GM19438 (cell line): ENCODE data around the gene NDUFAB1.
A peak's percentile ranks its signal among the peaks of the same experiment; 100 is the strongest.
"Not testable (repeated sequence)": the region's sequence is repeated elsewhere in the genome, so short reads cannot be mapped to it uniquely, and the experiment has no call there.

Experiments
- ATAC-seq: cut with Tn5 transposase; IDR thresholded peaks from one replicate; pipeline ENCODE4 v1.9.1; 2021; ENCODE audit warnings: low read depth; ENCODE audit not compliant: unreplicated experiment

Gene NDUFAB1

DNA sequence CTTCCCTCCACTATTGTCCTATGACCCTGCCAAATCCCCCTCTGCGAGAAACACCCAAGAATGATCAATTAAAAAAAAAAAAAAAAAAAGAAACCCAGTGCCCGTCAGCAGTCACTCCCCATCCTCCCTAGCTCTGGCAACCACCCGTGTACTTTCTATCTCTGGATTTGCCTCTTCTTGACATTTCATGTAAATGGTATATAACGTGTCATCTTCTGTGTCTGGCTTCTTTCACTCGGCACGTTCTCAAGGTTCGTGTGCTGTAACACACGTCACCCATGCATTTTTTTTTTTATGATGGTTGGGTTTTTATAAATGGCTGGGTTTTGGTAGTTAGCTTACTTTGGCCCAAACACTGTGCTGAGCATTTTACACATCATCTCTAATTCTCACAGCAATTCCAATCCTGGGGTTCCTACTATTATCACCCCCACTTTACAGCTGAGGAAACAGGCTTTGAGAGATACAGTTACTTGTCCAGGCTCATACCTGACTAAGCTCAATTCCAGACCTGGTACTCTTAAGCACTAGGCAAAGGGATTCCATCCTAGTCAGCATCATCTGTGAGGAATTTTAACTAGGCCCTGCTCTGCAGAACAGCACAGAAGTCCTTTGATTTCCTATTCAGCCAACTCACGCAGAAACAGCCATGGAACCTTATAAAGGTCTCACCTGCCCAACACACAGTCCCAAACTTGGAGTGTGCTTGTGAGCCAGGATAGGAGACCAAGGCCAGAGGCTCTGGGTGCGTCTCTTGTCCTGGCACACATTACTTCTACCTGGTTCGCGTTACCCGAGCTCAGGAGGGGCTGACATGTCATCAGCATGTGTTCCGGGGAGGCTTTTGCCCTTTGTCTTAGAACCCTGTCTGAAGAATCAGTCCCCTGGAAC lies 11.7 kb downstream of the NDUFAB1 start:
- no peak for ATAC-seq

DNA sequence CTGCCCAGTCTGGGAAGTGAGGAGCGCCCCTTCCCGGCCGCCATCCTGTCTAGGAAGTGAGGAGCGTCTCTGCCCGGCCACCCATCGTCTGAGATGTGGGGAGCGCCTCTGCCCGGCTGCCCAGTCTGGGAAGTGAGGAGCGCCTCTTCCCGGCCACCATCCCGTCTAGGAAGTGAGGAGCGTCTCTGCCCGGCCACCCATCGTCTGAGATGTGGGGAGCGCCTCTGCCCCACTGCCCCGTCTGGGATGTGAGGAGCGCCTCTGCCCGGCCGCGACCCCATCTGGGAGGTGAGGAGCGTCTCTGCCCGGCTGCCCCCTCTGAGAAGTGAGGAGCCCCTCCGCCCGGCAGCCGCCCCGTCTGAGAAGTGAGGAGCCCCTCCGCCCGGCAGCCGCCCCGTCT lies 12.8 kb downstream of the NDUFAB1 start:
- not testable (repeated sequence) for ATAC-seq

DNA sequence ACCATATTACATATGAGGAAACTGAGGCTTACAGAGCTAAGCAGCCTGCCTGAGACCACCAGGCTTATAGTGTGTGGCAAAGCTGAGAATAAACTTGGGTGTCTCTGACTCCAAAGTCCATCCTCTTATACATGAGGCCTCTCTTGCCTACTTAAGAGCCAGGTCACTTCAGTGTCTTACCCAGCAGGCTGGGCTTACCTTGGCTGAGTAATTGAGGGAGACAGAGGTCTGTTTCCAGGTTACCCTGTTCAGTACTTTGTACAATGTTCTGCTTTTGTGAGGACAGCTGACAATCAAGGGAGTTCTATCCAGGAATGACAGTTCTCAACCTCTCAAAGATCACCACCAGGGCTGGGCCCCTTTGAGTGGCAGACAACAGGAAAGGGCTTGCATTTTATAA lies 14.4 kb downstream of the NDUFAB1 start:
- ATAC-seq: no peak

DNA sequence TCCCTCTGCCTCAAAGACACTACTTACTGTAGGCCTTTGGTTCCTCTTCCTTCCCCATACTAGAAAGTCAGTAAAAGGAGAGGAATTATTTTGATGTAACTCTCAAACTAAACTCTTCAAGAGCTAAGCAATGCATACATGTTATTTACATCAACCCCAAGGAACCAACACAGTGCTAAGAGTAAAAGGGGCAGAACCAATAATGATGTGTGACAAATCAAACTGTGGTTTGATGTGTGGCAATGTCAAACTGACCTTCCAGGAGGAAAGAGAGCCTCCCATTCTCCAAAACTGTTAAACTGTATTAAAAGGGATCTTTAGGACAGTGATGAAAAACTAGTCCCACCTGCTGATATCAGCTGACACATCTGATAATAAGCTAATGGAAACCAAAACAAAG lies 15.7 kb downstream of the NDUFAB1 start:
- ATAC-seq: no peak

DNA sequence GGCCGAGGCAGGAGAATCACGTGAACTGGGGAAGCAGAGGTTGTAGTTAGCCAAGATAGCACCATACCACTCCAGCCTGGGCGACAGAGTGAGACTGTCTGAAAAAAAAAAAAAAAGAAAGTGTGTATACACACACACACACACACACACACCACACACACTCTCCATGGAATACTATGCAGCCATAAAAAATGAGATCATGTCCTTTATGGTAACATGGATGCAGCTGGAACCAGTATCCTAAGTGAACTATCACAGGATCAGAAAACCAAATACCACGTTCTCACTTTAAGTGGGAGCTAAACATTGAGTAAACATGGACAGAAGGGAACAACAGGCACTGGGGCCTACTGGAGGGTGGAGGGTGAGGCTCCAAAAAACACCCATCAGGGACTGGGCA lies 16.7 kb downstream of the NDUFAB1 start:
- ATAC-seq: no peak

DNA sequence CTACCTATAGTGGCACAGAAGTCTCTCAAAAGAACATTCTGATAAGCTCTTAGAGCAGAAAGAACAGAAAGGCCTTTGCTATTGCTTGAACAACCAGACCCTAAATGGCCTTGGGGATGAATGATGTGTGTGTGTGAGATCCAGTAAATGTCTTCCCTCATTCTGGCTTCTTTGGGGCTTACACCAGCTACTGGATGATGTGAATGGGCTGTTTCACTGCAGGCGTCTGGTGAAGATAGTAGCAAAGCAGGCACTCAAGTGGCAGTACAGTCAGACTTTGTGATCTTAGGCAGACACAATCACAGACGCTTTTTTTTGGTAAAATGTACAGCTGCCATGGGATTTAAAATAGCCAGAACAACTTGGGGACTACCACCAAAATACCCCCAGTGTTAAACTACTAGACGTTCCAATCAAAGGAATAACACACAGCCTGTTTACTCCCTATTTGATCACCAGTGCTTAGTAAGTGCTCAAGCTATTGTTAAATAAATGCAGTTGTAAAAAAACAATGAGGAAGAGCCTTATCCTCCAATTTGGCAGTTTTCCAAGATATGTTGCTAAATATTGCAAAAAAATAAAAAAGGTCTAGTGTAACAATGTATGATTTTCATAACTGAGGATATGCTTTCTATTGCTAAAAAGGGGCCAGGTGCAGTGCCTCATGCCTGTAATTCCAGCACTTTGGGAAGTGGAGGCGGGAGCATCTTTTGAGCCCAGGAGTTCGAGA lies 17.9 kb downstream of the NDUFAB1 start:
- ATAC-seq: no peak

DNA sequence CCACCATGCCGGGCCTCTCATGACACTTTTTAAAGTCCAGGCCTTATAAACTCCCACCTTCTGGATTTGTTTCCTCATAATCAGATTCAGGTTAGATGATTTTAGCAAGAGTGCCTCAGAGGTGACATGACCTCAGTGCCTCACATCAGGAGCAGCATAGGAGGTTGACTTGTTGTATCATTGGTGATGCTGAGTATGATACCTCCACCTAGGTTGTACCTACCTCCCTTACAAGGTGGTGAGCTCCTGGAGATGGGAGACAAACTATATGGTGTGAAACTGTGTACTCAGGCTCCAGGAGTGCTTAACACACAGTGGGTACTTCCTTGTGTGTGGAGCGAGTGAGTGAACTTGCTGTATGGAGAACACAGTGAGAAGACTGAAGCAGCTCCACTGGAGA lies 18.6 kb downstream of the NDUFAB1 start:
- ATAC-seq: no peak

DNA sequence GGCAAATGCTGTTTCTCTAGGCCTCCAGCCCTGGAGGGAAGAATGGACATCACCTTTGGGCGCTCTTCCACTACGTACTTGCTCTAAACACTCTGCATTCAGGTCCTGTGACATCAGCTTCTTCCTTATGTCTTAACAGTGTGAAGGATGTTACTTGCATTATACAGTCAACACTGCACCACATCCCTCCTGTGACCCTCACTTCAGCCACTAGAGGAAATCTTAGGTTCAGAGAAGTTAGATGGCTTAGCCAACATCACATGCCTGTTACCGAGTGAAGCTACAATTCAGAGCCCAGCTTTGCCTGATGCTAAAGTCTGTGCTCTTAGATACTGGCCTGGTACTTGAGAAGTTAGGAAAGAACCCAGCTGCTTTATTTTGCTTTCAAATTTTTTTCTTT lies 20.3 kb downstream of the NDUFAB1 start:
- no peak for ATAC-seq

DNA sequence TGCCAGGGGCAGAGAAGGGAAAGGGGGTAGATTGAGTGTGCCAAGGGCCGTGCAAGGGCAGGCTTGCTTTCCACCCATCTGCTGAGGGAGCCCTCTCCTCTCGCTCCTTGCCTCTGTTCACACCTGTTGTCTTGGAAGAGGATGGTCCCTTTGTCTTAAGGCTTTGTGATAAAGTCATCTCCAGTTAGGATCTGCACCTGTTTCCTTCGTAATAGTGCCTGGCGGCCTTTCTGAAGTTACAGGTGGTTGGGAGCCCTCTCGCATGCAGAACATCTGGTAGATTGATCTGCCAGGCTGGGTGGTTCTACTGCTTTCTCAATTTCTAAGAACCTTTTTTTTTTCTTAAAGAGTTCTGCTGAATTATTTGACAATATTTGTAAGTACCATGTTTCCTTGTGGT lies 22.3 kb downstream of the NDUFAB1 start:
- ATAC-seq: no peak

DNA sequence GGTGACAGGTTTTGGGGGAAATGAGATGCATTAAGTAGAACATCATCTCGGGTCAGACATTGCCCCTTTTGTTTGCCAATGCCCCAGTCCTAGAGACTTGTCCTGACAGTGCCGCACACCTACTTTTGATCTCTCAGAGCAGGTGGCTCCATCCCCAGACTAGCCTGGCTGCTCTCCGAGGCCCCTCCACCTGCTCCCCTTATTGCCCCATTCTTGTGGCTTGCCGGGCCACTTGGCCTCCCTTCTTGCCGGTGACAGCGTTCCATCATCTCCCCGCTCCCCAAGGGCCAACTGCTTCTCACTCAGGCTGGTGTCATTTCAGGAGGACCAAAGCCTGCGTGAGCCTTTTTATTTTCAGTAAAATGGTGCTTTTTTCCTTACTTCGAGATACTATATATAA lies 23.7 kb downstream of the NDUFAB1 start:
- ATAC-seq: no peak

DNA sequence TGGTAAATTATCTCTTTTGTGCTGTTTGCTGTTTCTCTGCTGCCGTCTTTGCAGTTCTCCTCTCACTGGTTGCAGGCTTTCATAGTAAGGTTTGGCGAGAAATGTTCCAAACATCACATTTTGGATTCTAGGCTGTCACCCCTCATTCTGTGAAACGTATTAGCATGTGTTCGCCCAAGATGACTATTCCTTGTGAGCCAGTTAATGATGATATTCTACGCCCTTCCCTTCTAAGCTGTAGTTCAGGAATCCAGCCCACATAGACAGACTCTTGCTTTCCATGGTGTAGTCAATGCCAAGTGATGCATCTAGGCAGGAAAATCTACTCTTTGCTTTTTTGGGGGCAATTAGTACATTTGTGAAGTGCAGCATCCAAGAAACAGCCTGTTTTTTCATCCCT lies 24.2 kb downstream of the NDUFAB1 start:
- no peak for ATAC-seq

DNA sequence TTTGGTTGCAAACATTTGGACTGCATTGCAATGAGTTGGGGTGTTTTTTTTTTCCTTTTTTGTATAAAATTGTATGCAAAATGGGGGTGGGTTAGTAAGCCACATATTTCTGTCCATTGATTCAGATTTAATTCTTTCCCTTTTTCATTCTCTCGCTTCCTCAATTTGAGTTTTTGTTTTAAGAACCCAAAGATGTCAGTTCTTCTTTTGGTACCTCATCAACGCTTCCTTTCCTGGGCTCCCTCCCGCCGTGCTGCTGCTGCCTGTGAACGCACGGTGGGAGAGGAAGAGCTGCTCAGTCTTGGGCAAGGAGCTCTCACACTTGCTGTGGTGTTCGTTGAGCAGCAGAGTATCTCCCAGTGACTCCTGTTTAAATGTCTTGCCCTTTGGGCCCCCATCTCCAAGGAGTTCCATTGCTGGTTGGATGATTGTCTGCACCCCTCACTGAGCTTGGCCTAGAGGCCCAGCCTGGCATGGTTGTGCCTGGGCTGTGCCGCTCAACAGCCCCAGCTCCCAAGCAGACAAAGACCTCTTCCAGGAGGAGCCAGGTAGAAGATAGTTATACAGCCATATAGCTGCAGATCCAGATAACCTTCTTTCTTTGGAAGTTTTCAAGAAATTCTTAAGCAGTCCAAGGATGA lies 25.0 kb downstream of the NDUFAB1 start:
- ATAC-seq: no peak

DNA sequence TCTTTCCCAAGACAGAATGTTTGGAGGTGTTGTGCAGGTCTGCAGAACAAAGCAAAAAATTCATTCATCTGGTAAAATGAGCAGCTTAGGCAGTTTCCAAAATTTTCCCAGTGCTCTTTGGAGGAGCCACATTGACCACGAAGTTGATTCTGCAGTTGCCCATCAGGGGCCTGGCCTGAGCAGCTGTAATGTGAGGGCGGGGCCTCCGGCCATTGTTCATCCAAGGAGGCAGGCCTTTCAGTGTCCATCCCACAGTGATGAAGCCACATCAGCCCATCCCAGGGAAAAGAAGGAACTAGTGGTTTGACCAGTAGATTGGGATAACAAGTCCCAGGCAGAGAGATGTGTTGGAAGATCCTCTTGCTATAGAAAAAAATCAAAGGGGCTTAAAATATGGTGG lies 28.5 kb downstream of the NDUFAB1 start:
- no peak for ATAC-seq

DNA sequence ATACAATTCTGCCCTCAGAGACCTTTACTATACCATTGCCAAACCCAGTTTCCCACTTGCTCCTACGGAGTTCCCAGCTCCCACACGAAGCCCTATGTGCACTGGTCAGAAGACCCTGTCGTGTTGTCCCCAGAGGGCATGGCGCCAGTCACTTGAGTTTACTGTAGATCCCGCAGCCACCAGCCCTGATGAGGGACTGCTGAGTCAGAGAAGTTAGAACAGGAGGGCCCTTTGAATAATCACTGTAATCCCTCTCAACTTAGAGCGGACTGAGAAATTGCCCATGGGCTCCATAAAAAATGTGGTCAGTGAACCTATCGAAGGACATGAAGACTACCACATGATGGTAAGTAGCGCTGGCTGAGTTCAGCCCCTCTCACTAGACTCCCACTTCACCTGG lies 29.4 kb downstream of the NDUFAB1 start:
- ATAC-seq: no peak

DNA sequence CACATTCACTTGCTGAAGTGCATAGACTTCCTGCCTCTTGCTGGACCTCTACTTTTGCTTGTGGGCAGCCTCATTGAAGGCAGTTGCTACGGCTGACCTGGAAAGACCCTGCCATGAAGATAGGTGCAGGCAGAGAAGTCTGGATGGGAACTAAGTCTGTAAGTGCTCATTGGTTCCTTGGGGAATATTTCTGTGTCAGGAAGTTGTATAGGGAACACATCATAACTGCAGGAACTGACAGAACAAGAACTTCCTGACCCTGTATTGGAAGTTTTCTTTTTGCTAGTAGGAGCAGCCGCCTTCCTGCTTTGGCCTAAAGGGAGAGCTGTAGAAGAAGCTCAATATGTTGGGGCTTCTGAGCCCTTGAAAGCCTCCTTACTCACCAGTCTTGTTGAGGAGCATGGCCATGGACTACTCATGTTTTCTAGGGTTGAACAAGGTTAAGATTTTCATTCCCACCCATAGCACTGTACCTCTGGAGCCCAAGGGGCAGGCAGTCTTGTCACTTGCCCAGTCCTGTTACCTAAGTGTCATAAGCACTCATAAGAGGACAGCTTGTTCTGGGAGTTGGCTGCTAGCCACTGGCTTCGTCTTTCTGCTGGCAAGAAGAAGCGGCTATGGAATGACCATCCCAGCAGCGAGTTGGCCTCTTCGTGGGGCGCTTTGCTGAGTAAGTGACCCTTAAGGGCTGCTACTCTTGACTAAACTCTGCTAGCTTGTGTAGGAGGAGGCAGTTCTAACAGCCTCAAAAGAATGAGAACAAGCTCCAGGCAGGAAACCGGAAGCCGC lies 31.3 kb downstream of the NDUFAB1 start:
- no peak for ATAC-seq

DNA sequence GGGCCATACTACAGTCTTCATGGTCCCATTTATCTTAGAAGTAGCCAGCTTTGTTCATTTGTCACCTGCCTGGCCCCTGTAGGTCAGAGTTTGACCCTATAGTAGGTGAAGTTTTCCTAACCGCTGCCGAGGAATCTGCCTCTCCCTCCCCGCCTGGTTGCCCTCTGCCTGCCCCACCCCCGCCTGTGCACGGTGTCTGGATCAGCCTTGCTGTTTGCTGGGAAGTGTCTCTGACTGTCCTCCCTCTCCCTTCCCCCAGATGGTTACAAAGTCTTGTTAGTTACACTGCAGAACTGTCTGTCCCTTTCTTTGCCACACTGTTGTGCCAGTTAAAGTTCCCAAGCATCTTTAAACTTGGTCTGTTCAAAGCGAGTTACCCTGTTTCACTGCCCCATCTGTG lies 32.9 kb downstream of the NDUFAB1 start:
- no peak for ATAC-seq

DNA sequence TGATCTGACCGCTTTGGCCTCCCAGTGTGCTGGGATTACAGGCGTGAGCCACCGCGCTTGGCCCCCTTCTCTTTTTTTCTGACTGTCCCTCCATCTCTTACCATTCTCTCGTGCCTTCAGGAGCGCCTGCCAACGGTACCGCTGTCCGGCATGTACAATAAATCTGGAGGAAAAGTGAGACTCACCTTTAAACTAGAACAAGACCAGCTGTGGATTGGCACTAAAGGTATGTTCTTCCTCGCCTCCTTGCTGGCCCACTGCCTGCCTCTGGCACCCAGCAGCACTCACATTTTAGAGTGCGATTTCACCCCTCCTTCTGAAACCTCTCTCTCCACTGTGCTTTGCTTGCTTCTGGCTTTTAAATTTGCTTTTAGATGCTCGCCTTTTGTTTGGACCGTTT lies 33.6 kb downstream of the NDUFAB1 start:
- ATAC-seq: no peak

DNA sequence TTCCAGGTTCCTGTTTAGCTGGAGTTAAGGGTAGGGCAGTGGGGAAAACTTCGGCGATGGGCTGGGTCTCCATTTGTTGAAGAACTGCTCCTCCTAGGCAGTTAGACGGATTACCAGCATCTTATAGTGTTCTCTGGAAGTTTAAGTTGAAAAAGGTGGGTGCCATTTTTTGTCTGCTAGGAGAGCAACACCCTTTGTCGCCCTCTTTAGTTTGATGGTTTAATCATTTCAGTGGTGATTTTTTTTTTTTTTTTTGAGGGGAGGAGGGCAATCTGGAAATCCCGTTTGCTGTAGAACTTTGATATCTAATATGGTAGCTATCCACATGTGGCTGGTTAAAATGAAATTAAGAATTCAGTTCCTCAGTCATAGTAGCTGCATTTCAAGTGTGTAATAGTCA lies 34.5 kb downstream of the NDUFAB1 start:
- no peak for ATAC-seq

DNA sequence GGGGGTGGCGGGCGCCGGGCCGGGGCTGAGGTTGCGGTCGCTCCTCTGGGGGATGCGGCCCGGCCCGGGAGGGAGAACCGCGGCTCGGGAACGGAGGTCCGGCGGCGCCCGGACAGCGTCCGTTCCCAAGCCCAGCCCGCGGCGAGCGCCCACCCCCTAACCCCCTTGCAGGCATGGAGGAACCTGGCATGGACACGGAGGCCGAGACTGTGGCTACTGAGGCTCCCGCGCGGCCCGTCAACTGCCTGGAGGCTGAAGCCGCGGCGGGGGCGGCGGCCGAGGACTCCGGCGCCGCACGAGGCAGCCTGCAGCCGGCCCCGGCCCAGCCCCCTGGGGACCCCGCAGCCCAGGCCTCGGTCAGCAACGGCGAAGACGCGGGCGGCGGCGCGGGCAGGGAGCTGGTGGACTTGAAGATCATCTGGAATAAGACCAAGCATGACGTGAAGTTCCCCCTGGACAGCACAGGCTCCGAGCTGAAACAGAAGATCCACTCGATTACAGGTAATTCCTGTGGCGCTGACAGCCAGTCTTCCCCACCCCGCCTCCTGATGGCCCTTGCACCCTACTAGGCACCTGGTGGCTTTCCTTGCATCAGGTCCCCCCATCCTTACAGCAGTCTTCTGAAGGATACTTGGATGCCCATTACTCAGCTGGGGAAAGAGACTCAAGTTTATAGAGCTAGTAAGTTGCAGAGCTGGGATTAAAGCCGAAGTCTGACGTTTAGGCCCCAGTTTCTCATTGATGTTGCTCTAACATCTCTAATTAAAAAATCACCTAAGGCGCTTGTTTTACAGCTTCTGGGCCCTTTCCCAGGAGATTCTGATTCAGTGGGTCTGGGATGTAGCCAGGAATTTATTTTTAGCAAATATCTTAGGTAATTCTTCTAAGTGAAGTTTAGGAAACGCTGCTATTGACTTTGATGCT lies 38.1 kb downstream of the NDUFAB1 start:
- ATAC-seq: peak; percentile 4
